ENCODE data around the gene ALKBH7. TPM values are rescaled to one million over a fixed set of nuclear protein-coding genes. Genes with fewer than 3 reads are reported as not detected.
"Not testable (repeated sequence)": the region's sequence is repeated elsewhere in the genome, so short reads cannot be mapped to it uniquely, and the experiment has no call there.

Gene ALKBH7
- total RNA-seq, 1 donor from 2014 or later = 66.8 TPM

GRCh38 chr19:6359568-6360341, 12.8 kb upstream of the ALKBH7 start:
- H3K36me3 Mint-ChIP-seq (ENCODE audit: low read depth, unreplicated experiment) = no peaks in the 10 kb centered on the region
- H3K9me3 Mint-ChIP-seq (ENCODE audit: unreplicated experiment) = peaks cover 5% of the 10 kb centered on the region
- no peak for DNase-seq (ENCODE audit: low spot score)
- peak overlapping the region; percentile 28 for H3K4me3 Mint-ChIP-seq (ENCODE audit: unreplicated experiment)
- TF ChIP-seq CTCF (IDR thresholded peaks at IDR 0.05; ENCODE audit: unreplicated experiment) = no peak
- peaks cover 9% of the 10 kb centered on the region for H3K4me1 Mint-ChIP-seq (ENCODE audit: unreplicated experiment)
- H3K27ac Mint-ChIP-seq (ENCODE audit: unreplicated experiment) = no peak overlapping the region
- peaks cover 6% of the 10 kb centered on the region for H3K27me3 Mint-ChIP-seq (ENCODE audit: unreplicated experiment)

- H3K9me3 Mint-ChIP-seq (ENCODE audit: unreplicated experiment); H3K4me1 Mint-ChIP-seq (ENCODE audit: unreplicated experiment); H3K27me3 Mint-ChIP-seq (ENCODE audit: unreplicated experiment); DNase-seq (ENCODE audit: low spot score); H3K27ac Mint-ChIP-seq (ENCODE audit: unreplicated experiment); H3K36me3 Mint-ChIP-seq (ENCODE audit: low read depth, unreplicated experiment); H3K4me3 Mint-ChIP-seq (ENCODE audit: unreplicated experiment): not testable (repeated sequence)
Observed at GRCh38 chr19:6360445-6360844, 12.1 kb upstream of the ALKBH7 start.

GRCh38 chr19:6360857-6361216, 11.8 kb upstream of the ALKBH7 start:
- not testable (repeated sequence) for H3K9me3 Mint-ChIP-seq (ENCODE audit: unreplicated experiment); H3K27me3 Mint-ChIP-seq (ENCODE audit: unreplicated experiment); H3K36me3 Mint-ChIP-seq (ENCODE audit: low read depth, unreplicated experiment); H3K4me1 Mint-ChIP-seq (ENCODE audit: unreplicated experiment); DNase-seq (ENCODE audit: low spot score); H3K27ac Mint-ChIP-seq (ENCODE audit: unreplicated experiment)
- H3K4me3 Mint-ChIP-seq (ENCODE audit: unreplicated experiment) = peak overlapping the region; percentile 93

GRCh38 chr19:6362027-6362350, 10.6 kb upstream of the ALKBH7 start:
- peaks cover 9% of the 10 kb centered on the region for H3K36me3 Mint-ChIP-seq (ENCODE audit: low read depth, unreplicated experiment)
- peaks cover 5% of the 10 kb centered on the region for H3K9me3 Mint-ChIP-seq (ENCODE audit: unreplicated experiment)
- H3K27ac Mint-ChIP-seq (ENCODE audit: unreplicated experiment) = peak overlapping the region; percentile 57
- peaks cover 9% of the 10 kb centered on the region for H3K27me3 Mint-ChIP-seq (ENCODE audit: unreplicated experiment)
- TF ChIP-seq CTCF (IDR thresholded peaks at IDR 0.05; ENCODE audit: unreplicated experiment) = no peak
- H3K4me3 Mint-ChIP-seq (ENCODE audit: unreplicated experiment) = peak overlapping the region; percentile 93
- no peak for DNase-seq (ENCODE audit: low spot score)
- peaks cover 9% of the 10 kb centered on the region for H3K4me1 Mint-ChIP-seq (ENCODE audit: unreplicated experiment)

- H3K9me3 Mint-ChIP-seq (ENCODE audit: unreplicated experiment) = peaks cover 5% of the 10 kb centered on the region
- peak overlapping the region; percentile 93 for H3K4me3 Mint-ChIP-seq (ENCODE audit: unreplicated experiment)
- H3K27me3 Mint-ChIP-seq (ENCODE audit: unreplicated experiment) = peaks cover 9% of the 10 kb centered on the region
- peaks cover 9% of the 10 kb centered on the region for H3K4me1 Mint-ChIP-seq (ENCODE audit: unreplicated experiment)
- TF ChIP-seq CTCF (IDR thresholded peaks at IDR 0.05; ENCODE audit: unreplicated experiment) = no peak
- no peak for DNase-seq (ENCODE audit: low spot score)
- peak overlapping the region; percentile 57 for H3K27ac Mint-ChIP-seq (ENCODE audit: unreplicated experiment)
- H3K36me3 Mint-ChIP-seq (ENCODE audit: low read depth, unreplicated experiment) = peaks cover 9% of the 10 kb centered on the region
Observed at GRCh38 chr19:6362351-6362801, 10.2 kb upstream of the ALKBH7 start.

- peaks cover 9% of the 10 kb centered on the region for H3K4me1 Mint-ChIP-seq (ENCODE audit: unreplicated experiment)
- DNase-seq (ENCODE audit: low spot score) = no peak
- H3K36me3 Mint-ChIP-seq (ENCODE audit: low read depth, unreplicated experiment) = peaks cover 12% of the 10 kb centered on the region
- peaks cover 5% of the 10 kb centered on the region for H3K9me3 Mint-ChIP-seq (ENCODE audit: unreplicated experiment)
- peaks cover 11% of the 10 kb centered on the region for H3K27me3 Mint-ChIP-seq (ENCODE audit: unreplicated experiment)
- no peak overlapping the region for H3K4me3 Mint-ChIP-seq (ENCODE audit: unreplicated experiment)
- H3K27ac Mint-ChIP-seq (ENCODE audit: unreplicated experiment) = no peak overlapping the region
- no peak for TF ChIP-seq CTCF (IDR thresholded peaks at IDR 0.05; ENCODE audit: unreplicated experiment)
Observed at GRCh38 chr19:6364353-6364752, 8.2 kb upstream of the ALKBH7 start.

Data from endothelial cell (in vitro differentiated cells).